ENCODE data around the gene KIF5B. TPM values are rescaled to one million over a fixed set of nuclear protein-coding genes. Genes with fewer than 3 reads are reported as not detected.
"Not testable (repeated sequence)": the region's sequence is repeated elsewhere in the genome, so short reads cannot be mapped to it uniquely, and the experiment has no call there.

The KIF5B gene
- total RNA-seq, 1 experiment from 2014 or later = 70.5 TPM

DNA sequence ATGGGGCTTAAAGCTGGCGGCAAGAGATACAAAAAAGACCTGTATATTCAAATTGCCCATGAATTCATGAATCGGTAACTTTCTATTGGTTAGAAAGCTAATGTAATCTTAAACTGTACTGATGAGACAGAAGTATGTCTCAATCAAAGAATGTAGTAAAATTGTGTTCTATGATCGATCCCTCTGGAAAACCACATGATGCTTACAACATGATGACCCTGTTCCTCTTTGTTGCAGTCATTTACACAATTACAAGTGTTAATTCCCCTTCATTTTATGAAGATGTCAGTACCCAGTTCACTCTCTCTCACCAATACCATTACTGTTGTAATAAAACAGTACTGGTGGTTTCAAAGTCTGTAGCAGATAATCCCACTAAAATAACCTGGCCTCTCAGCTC, 10.1 kb downstream of the KIF5B start:
- Histone ChIP-seq H3K79me2 (ENCODE audit: insufficient read depth, low read length) (peaks cover 58% of the 10 kb centered on the region), H4K8ac (replicated peaks; ENCODE audit: insufficient read length, low read depth, low read length) (no peak overlapping the region), H2BK5ac (ENCODE audit: insufficient read length, low read length) (no peak overlapping the region), H2AK5ac (ENCODE audit: insufficient read length, low read length) (no peak overlapping the region), H4K5ac (ENCODE audit: insufficient read length, low read depth, low read length) (no peak overlapping the region), H2BK12ac (ENCODE audit: insufficient read length, low read depth, low read length) (no peak overlapping the region), H2BK20ac (ENCODE audit: low read depth, low read length, poor library complexity, severe bottlenecking) (no peak overlapping the region), H3K23ac (ENCODE audit: insufficient read length, low read depth, low read length) (no peak overlapping the region), H3K27me3 (ENCODE audit: insufficient read depth, low read length) (no peaks in the 10 kb centered on the region), H3K9ac (ENCODE audit: extremely low read depth, insufficient read length, low read length) (no peak overlapping the region), H3K27ac (ENCODE audit: insufficient read length, low read depth, low read length) (no peak overlapping the region), H3K4me1 (ENCODE audit: insufficient read depth, low read length) (no peaks in the 10 kb centered on the region; the same call in 1 of the 2 replicates), H2BK120ac (ENCODE audit: low read depth, low read length, poor library complexity, severe bottlenecking) (no peak overlapping the region), H3K14ac (ENCODE audit: insufficient read depth, low read length) (no peak overlapping the region), H3K4ac (ENCODE audit: low read depth, low read length) (no peak overlapping the region), H3K18ac (ENCODE audit: insufficient read length, low read depth, low read length) (no peak overlapping the region), H3K9me3 (ENCODE audit: control insufficient read depth, low read depth, low read length) (no peaks in the 10 kb centered on the region), H3K4me2 (ENCODE audit: insufficient read depth, insufficient read length, low read length) (no peak overlapping the region), H2BK15ac (ENCODE audit: low read depth, low read length) (no peak overlapping the region), H2AFZ (ENCODE audit: low read length) (no peak overlapping the region), H3K23me2 (ENCODE audit: insufficient read length, low read depth, low read length, poor library complexity, severe bottlenecking) (no peaks in the 10 kb centered on the region), H4K91ac (ENCODE audit: insufficient read length, low read depth, low read length) (no peak overlapping the region), H3T11ph (ENCODE audit: low read length) (no peak overlapping the region), H3K79me1 (ENCODE audit: insufficient read depth, low read depth, low read length, poor library complexity, severe bottlenecking) (peaks cover 12% of the 10 kb centered on the region), H3K56ac (ENCODE audit: insufficient read length, low read depth, low read length) (no peak overlapping the region), H4K20me1 (ENCODE audit: control insufficient read depth, insufficient read depth, insufficient read length) (no peaks in the 10 kb centered on the region)
- Mint-ChIP-seq H3K36me3 (ENCODE audit: insufficient read depth in 1 of 3, low read depth in 3 of 3) (peaks cover 37 to 68% (median 54%) of the 10 kb centered on the region in 3 experiments), H3K4me3 (no peak overlapping the region), H3K27ac (no peak overlapping the region; a peak in 1 of 7 replicates), H3K27me3 (ENCODE audit: low read depth) (no peaks in the 10 kb centered on the region), H3K9me3 (no peaks in the 10 kb centered on the region), H3K4me1 (peaks cover 25 to 26% of the 10 kb centered on the region in 2 experiments)
- no CpG with 5 or more reads among the region's 3 CpGs for WGBS (ENCODE audit: extremely low coverage, insufficient read length, low lambda C conversion rate)
- DNase-seq = no peak
- TF ChIP-seq, protein P1, sequence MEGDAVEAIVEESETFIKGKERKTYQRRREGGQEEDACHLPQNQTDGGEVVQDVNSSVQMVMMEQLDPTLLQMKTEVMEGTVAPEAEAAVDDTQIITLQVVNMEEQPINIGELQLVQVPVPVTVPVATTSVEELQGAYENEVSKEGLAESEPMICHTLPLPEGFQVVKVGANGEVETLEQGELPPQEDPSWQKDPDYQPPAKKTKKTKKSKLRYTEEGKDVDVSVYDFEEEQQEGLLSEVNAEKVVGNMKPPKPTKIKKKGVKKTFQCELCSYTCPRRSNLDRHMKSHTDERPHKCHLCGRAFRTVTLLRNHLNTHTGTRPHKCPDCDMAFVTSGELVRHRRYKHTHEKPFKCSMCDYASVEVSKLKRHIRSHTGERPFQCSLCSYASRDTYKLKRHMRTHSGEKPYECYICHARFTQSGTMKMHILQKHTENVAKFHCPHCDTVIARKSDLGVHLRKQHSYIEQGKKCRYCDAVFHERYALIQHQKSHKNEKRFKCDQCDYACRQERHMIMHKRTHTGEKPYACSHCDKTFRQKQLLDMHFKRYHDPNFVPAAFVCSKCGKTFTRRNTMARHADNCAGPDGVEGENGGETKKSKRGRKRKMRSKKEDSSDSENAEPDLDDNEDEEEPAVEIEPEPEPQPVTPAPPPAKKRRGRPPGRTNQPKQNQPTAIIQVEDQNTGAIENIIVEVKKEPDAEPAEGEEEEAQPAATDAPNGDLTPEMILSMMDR (conservative IDR thresholded peaks at IDR 0.05) = no peak

DNA sequence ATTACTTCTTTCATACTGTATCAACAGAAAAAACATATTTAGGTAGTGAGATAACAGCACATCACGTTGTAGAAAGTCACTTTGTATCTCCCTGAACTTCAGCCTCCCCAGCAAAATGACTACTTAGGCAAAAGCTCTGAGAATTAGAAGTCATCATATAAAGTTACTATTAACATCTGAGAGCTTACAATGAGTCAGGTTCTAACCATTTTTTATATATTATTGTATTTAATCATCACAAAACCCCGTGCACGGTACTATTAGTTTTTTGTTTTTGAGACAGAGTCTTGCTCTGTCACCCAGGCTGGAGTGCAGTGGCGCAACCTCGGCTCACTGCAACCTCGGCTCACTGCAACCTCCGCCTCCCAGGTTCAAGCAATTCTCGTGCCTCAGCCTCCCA, 13.5 kb downstream of the KIF5B start:
- H2BK20ac ChIP-seq (ENCODE audit: low read depth, low read length, poor library complexity, severe bottlenecking); DNase-seq; H3K79me1 ChIP-seq (ENCODE audit: insufficient read depth, low read depth, low read length, poor library complexity, severe bottlenecking); H3K4me3 Mint-ChIP-seq; H2AFZ ChIP-seq (ENCODE audit: low read length); H3K23me2 ChIP-seq (ENCODE audit: insufficient read length, low read depth, low read length, poor library complexity, severe bottlenecking); H3K23ac ChIP-seq (ENCODE audit: insufficient read length, low read depth, low read length); H3T11ph ChIP-seq (ENCODE audit: low read length); H2BK12ac ChIP-seq (ENCODE audit: insufficient read length, low read depth, low read length); H4K8ac ChIP-seq (replicated peaks; ENCODE audit: insufficient read length, low read depth, low read length); H3K14ac ChIP-seq (ENCODE audit: insufficient read depth, low read length); H3K4me1 ChIP-seq (ENCODE audit: insufficient read depth, low read length); H3K9ac ChIP-seq (ENCODE audit: extremely low read depth, insufficient read length, low read length); H3K4me2 ChIP-seq (ENCODE audit: insufficient read depth, insufficient read length, low read length); H3K4ac ChIP-seq (ENCODE audit: low read depth, low read length); H3K27me3 ChIP-seq (ENCODE audit: insufficient read depth, low read length); H2BK15ac ChIP-seq (ENCODE audit: low read depth, low read length); H3K9me3 ChIP-seq (ENCODE audit: control insufficient read depth, low read depth, low read length); H3K56ac ChIP-seq (ENCODE audit: insufficient read length, low read depth, low read length); H3K9me3 Mint-ChIP-seq; H3K27ac ChIP-seq (ENCODE audit: insufficient read length, low read depth, low read length); H3K4me1 Mint-ChIP-seq; H3K18ac ChIP-seq (ENCODE audit: insufficient read length, low read depth, low read length); H2BK120ac ChIP-seq (ENCODE audit: low read depth, low read length, poor library complexity, severe bottlenecking); H4K5ac ChIP-seq (ENCODE audit: insufficient read length, low read depth, low read length); H2AK5ac ChIP-seq (ENCODE audit: insufficient read length, low read length); H2BK5ac ChIP-seq (ENCODE audit: insufficient read length, low read length); H4K91ac ChIP-seq (ENCODE audit: insufficient read length, low read depth, low read length); H4K20me1 ChIP-seq (ENCODE audit: control insufficient read depth, insufficient read depth, insufficient read length); H3K27me3 Mint-ChIP-seq (ENCODE audit: low read depth): not testable (repeated sequence)
- H3K36me3 Mint-ChIP-seq (ENCODE audit: insufficient read depth in 1 of 3, low read depth in 3 of 3) = peaks cover 42 to 77% (median 71%) of the 10 kb centered on the region in 3 experiments
- 0 out of 7 replicates have a peak overlapping the region, but pooled peaks of 1 of the 3 experiments have one; percentile 26 for H3K27ac Mint-ChIP-seq
- whole genome bisulfite sequencing (ENCODE audit: extremely low coverage, insufficient read length, low lambda C conversion rate) = no CpG with 5 or more reads among the region's 8 CpGs
- H3K79me2 ChIP-seq (ENCODE audit: insufficient read depth, low read length) = peaks cover 34% of the 10 kb centered on the region; the same call in 1 of the 2 replicates

Measured in H9 (cell line).